ENCODE results near the gene NDST1.
A peak's percentile ranks its signal among the peaks of the same experiment; 100 is the strongest.
"Not testable (repeated sequence)": the region's sequence is repeated elsewhere in the genome, so short reads cannot be mapped to it uniquely, and the experiment has no call there.

NDST1 gene

GRCh38 chr5:150509992-150510391, 2.1 kb downstream of the NDST1 start:
- no peak for DNase-seq

GRCh38 chr5:150510460-150511263, 2.7 kb downstream of the NDST1 start:
- no peak for DNase-seq

DNA sequence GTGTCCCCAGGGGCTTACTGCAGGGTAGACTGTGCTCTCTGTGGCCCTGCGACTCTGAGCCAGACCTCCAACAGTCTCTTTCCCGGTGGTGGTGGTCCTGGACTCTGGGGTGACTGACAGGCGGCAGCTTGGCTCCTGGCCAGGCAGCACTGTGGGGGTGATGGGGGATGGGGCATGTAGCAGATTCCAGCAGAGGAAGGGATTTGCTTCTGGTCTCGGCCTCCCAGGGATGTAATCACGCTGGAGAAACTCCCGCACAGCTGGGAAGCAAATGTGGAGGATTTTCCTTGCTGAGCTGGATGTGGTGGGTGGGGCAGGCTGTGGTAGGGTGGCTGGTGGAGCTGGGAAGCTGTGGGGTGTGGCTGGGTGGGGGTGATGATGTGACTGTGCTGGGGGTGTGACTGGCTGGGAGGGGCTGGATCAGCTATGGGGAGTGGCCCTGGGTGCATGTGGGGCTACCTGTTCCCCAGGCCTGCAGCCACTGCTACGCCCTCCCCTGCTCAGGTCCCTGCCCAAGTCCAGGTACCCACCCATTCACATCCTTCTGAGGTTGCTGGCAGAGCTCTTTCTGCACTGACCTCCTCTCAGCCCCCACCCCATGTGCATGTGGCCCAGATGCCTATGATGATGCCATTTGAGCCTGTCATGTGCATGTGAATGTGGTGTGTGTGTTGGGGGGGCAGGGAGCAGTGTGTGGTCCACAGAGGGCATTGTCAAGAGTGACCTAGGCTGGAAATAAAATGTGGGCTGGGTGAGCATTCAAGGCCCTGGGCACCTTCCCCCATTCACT, 3.8 kb downstream of the NDST1 start:
- no peak for DNase-seq

DNA sequence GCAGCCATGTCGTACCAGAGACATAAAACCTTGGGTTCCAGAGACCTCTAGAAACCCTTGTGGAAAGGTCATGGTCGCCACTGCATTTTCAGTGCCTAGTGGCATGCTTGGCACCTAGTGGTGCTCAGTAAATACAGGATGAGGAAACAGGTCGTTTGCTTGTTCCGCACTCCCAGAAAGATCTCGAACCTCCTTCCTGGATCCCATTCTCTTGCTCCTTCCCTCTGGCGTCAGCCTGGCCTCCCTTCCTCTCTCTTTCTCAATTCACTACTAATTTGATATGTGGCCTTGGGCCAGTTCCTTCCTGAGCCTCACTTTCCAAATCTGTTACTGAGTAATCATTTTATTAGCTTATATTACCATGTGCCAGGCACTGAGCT, 4.4 kb downstream of the NDST1 start:
- no peak for DNase-seq

DNA sequence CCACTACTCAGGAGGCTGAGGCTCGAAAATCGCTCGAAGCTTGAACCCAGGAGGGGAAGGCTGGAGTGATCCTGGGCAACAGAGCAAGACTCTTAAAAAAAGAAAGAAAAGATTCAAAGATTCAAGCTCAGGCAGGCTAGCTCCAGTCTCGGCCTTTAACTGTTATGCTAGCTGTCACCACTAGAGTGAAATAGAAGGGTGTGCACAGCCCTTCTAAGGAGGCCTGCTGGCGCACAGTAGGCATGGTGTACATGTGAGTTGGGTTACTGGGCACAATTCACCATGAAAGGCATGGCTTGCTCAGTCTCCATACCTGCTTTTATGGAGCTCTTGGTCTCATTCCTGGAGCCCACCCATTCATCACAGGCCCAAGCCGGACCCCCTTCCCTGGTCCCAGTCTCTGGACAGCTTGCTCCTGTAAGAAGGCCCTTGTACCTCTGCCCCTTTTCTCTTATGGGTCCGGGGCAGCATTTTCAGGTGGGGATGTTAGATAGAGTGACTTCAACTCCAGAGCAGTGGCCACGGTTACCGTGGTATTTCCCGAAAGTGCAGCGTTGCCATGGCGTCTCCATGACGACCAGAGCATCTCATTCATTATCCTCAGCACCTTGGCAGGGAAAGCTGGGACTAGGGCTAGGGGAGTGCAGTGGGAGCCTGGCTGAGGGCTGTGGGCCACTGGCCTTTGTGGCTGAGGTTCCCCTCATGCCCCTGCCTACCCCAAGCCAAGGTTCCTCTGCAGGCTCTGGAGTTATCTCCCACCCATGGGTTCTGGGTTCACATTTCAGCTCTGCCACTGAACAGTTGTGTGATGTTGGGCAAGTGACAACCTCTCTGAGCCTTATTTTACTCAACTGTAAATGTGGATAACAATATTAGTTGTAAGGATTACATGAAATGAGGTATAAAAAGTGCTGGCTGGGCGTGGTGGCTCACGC, 5.7 kb downstream of the NDST1 start:
- no peak for DNase-seq

- DNase-seq, result no peak
These were observed 6.8 kb downstream of the NDST1 start for GRCh38 chr5:150514708-150515211.

GRCh38 chr5:150515446-150515845, 7.5 kb downstream of the NDST1 start:
- no peak for DNase-seq

DNA sequence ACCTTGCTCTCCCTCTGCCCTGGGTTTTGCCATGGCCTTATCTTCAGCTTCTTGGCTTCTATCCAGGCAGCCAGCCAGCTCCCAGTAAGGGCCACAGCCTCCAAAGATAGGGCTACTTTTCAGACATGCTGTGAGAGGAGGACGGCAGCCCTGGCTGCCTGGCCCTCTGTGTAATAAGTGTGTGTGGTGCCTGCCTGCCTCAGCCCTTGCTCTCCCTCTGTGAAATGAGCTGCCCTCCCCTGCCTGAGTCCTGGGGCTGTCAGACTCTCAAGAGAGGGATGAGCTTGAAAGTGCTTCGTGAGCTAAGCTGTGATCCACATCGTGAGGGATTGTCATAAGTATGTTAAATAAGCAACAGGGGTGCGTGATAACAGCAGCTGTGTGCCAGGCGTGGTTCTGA, 8.1 kb downstream of the NDST1 start:
- DNase-seq, result peak in 1 of 2 experiments; percentile 8

GRCh38 chr5:150517272-150518152, 9.6 kb downstream of the NDST1 start:
- no peak for DNase-seq

- DNase-seq, result not testable (repeated sequence)
These were observed 11.0 kb downstream of the NDST1 start for GRCh38 chr5:150518712-150519559.

GRCh38 chr5:150519560-150519945, 11.6 kb downstream of the NDST1 start:
- DNase-seq, result no peak

GRCh38 chr5:150519978-150520377, 12.0 kb downstream of the NDST1 start:
- DNase-seq, result no peak

DNA sequence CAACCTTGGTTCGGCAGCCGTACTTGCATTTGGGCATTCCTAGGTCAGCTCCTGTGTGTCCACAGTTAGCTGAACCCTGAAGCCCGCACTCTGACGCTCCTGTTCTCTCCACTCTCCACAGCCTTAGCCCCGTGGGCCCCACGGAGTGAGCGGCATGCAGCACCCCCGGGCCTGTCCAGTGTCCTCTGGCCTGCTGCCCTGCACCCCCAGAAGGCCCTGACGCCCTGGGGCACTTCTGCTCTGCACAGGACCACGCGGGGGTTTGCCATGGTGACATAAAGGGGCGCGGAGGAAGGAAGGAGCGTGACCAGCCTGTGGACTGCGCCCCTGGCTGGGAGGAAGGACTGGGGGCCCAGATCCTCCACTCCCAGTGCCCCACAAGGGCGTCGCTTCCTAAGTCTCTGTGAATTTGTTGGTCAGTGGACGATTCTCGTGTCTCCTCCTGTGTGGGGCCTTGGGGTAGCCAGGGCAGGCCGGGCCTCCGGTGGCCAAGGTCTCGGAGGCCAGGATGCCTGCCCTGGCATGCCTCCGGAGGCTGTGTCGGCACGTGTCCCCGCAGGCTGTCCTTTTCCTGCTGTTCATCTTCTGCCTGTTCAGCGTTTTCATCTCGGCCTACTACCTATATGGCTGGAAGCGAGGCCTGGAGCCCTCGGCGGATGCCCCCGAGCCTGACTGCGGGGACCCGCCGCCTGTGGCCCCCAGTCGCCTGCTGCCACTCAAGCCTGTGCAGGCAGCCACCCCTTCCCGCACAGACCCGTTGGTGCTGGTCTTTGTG, 13.0 kb downstream of the NDST1 start:
- DNase-seq, result no peak

DNA sequence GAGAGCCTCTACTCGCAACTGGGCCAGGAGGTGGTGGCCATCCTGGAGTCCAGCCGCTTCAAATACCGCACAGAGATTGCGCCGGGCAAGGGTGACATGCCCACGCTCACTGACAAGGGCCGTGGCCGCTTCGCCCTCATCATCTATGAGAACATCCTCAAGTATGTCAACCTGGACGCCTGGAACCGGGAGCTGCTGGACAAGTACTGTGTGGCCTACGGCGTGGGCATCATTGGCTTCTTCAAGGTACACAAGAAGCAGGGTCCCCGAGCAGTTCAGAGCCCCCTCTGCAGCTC, 13.5 kb downstream of the NDST1 start:
- no peak for DNase-seq

DNA sequence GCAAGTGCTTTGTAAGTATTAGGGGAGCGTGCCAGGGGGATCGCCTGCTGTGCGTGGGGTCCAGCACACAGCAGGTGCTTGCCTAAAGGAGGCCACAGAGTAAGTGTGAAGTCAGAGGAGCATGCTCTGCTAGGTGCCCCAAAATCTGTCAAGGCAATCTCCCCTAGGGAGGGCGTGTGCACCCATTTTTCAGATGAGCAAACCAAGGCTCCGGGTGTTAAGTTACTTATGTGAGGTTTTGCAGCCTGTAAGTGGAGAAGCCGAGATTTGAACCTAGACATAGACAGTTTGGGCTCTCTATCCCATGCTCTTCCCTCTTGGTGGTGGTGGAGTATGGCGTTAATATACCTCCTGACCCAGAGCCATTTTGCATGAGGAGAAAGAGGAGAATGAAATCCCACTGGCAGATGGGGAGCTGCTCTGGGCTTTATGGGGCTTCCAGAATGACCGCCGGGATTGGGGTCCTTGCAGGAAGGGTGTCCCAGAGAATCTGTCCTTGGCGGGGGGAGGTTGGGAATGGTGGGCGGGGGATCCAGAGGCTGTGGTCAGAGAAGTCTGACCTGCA, 14.1 kb downstream of the NDST1 start:
- no peak for DNase-seq

DNA sequence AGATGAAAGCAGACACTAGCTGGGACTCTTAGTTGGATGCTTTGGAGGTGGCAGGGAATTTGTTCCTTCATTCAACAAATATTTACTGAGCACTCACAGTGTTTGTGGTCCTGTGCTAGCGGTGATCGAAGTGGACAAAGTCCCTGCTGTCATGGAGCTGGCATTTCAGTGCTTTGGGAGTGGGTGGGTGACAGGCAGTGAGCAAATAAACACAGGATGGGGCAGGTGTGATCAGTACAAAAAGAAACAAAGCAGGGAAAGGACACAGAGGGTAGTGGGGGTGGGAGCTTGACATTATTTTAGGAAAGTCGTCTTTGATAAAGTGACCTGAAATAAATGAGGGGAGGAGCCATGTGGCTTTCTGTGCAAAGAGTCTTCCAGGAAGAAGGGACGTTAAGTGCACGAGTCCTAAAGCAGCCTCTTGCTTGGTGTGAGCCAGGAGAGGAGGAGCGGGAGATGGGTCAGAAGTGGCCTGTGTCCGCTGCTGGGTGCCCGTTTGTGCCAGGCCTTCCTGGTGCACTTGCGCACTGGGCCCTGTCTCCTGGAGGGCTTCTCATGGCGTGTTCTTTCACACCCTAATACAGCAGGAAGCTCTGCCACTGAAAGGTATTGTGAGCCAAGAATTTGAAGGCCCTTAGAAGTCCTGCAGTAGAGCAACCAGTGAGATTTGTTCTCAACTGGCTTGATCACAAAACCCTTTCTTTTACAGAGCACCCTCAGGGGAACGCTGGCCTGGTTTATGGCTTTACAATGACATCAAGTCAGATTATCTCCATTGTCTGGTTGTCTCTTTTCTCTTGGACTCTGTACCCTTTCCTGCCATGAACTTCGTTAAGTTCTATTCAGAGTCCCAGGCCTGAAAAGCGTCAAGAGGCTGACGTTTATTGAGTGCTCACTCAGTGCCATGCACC, 14.8 kb downstream of the NDST1 start:
- DNase-seq, result no peak

DNA sequence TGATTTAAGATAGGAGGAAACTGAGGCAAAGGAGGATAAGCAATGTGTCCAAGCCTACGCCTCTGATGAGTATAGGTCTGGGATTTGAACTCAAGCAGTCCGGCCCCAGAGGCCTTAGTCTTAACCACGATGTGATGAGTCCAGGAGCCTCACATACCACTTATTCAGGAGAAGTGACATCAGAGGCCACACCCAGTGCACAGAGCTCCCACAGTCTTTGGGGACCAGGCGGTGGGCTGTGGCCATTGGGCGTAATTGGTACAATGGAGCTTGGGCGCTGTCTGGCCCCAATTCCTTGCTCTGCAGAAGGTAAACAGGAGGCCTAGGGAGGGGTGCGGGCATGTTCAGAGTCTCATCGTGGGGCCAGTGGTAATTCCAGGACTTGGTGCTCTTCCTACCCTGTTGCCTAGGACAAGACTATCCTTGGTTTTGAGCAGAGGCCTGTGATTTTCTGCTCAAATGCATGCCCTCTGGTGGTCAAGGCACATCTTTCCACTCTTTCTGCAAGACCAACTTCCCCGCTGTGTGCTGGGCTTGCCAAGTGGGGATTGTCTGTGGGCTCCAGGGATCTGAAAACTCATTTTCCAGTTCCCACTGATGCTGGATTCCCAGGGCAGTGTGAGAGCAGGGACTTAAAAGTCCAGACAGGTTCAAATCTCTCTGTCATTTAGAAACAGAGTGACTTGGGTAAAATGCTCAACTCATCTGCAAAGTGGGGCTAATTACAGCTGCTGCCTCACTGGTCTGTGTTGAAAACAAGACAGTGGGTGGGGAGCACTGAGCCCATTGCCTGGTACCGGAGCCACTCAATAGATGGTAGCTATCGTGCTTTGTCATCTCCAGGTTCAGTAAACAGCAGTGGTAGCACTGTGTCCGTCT, 15.8 kb downstream of the NDST1 start:
- DNase-seq, result peak in 1 of 2 experiments; percentile 47

DNA sequence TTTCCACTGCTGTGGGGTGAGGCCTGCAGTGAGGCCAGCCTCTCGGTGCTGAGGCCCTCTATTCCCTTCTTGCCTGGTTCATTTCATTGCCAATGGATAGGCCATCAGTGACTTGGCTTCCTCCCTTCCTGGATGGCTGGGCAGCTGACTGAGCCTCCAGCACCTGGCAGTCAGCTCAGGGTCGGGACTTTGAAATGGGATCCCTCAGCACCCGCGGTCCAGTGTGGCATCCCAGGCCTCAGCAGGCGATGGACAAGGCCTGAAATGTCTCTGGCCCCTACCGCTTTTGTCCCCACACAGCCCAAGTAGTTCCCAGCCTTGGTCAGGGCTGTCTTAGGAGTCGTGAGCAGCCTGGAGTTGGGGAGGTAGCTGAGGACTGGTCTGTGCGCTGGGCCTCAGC, 17.2 kb downstream of the NDST1 start:
- DNase-seq, result no peak

Data from NCI-H446 (cell line).